Transverse colon (tissue), 4 donors: ENCODE data around the gene GNG14. TPM values are rescaled to one million over a fixed set of nuclear protein-coding genes. Genes with fewer than 3 reads are reported as not detected.

Experiments
- DNase-seq: peaks from one replicate; pipeline ENCODE4 v3.0.0-alpha.2; 2019
- H3K27ac ChIP-seq, 4 donors: fragments of 200-600 bp; sonication (generic); 2 replicates each; pipeline ENCODE4 v1.5.1; 2016 to 2018; ENCODE audit warnings: inconsistent platforms in 4 of 4
- H3K27me3 ChIP-seq: fragments of 200-600 bp; sonication (generic); 2 replicates; pipeline ENCODE4 v1.5.1; 2017; ENCODE audit warnings: inconsistent platforms
- H3K36me3 ChIP-seq, 4 donors: fragments of 200-600 bp; sonication (generic); 2 replicates each; pipeline ENCODE4 v1.5.1; 2017 to 2019; ENCODE audit warnings: inconsistent platforms in 4 of 4
- H3K4me1 ChIP-seq, 4 donors: fragments of 200-600 bp; sonication (generic); 2 replicates each; pipeline ENCODE4 v1.5.1; 2017 to 2020; ENCODE audit warnings: inconsistent platforms in 4 of 4
- H3K4me3 ChIP-seq, 4 donors: fragments of 200-600 bp; sonication (generic); 1 replicate in 1 of 4; 2 replicates in 3 of 4; pipeline versions ENCODE4 v1.5.1 to v1.6.1; 2017 to 2019; ENCODE audit warnings: inconsistent platforms in 4 of 4
- H3K9me3 ChIP-seq, 2 donors: fragments of 200-600 bp; sonication (generic); 2 replicates each; pipeline ENCODE4 v1.5.1; 2017 to 2019; ENCODE audit warnings: inconsistent platforms in 2 of 2
- CTCF ChIP-seq, 5 experiments: fragments of 200-600 bp in 3 of 5; fragments of 450-650 bp in 2 of 5; sonication (generic) in 3 of 5; IDR thresholded peaks; 1 replicate in 2 of 5; 2 replicates in 3 of 5; pipeline ENCODE4 v1.5.1; 2016 to 2017; ENCODE audit warnings: antibody characterized with exemption in 5 of 5, inconsistent platforms in 3 of 5, mild to moderate bottlenecking in 2 of 5, moderate library complexity in 1 of 5
- EP300 ChIP-seq: sonication (generic); formaldehyde crosslinking; IDR thresholded peaks from one replicate; pipeline ENCODE4 v1.6.1; 2017; ENCODE audit warnings: antibody characterized with exemption, low read depth
- POLR2A ChIP-seq: fragments of 450-650 bp; IDR thresholded peaks from one replicate; pipeline ENCODE4 v1.6.1; 2016; ENCODE audit warnings: antibody characterized with exemption, mild to moderate bottlenecking, moderate library complexity
- POLR2AphosphoS5 ChIP-seq, 3 donors: sonication (generic); formaldehyde crosslinking; IDR thresholded peaks; one replicate each; pipeline ENCODE4 v1.6.1; 2016; ENCODE audit warnings: antibody characterized with exemption in 3 of 3
- WGBS, 2 donors: methylation state at CpG; one replicate each; pipeline ENCODE4 v1.1.5; 2018; ENCODE audit warnings: low coverage in 1 of 2; 5-methylcytosine and 5-hydroxymethylcytosine counted together
- in situ Hi-C, 4 donors: fragments of 200-750 bp; cut with MboI; loops; one replicate each; pipeline versions ENCODE4 v1.15.0 to v1.15.1; 2017; ENCODE audit warnings: low sequenced_read_pairs in 3 of 4, low pct_ligation_motif_present in 1 of 4, low pct_unique_long_range_greater_than_20kb in 1 of 4
- intact Hi-C: fragments of 100-400 bp; cut with DNase I; formaldehyde crosslinking; loops from one replicate; pipeline ENCODE4 v1.15.1; 2023; ENCODE audit warnings: low total_unique reads
- small RNA-seq, 4 donors: library from RNA; depleted of rRNA; stranded (forward); fragments of <200 nt; gene quantifications; one replicate each; pipeline ENCODE3, GENCODE V24; 2016
- total RNA-seq, 4 donors: library from RNA; depleted of rRNA; stranded (reverse); fragments of >200 nt; gene quantifications; one replicate each; pipeline ENCODE4 v1.1.0, GENCODE V29; 2016

GNG14 gene
- total RNA-seq, 4 donors from 2014 or later, result not detected

- intact Hi-C loops (no loop called here), in situ Hi-C loops (no loop called here)
- TF ChIP-seq CTCF (IDR thresholded peaks at IDR 0.05) (peak in 1 of 5 experiments; percentile 13), POLR2A (no peak)
- WGBS, 2 donors, result 0% methylated on average over 2 to 15 of the region's 15 CpGs
- no peak for DNase-seq
- Histone ChIP-seq H3K27ac (peak overlapping the region; percentile 91 to 96 (median 94)), H3K36me3 (peaks cover 0 to 13% (median 5%) of the 10 kb centered on the region in 4 donors), H3K27me3 (no peaks in the 10 kb centered on the region), H3K9me3 (no peaks in the 10 kb centered on the region), H3K4me1 (peaks cover 22 to 51% (median 35%) of the 10 kb centered on the region in 4 donors), H3K4me3 (peak overlapping the region; percentile 80 to 97 (median 92))
Measured at GRCh38 chr19:12733369-12734214, 45.8 kb downstream of the GNG14 start.

- intact Hi-C loops, result no loop called here
- peaks cover 0 to 6% (median 0%) of the 10 kb centered on the region in 4 donors for H3K36me3 ChIP-seq
- no peaks in the 10 kb centered on the region for H3K9me3 ChIP-seq
- no peak for TF ChIP-seq EP300
- peak; percentile 58 for TF ChIP-seq POLR2A
- peak in 2 of 5 experiments; percentile 69 to 70 for TF ChIP-seq CTCF (IDR thresholded peaks at IDR 0.05)
- peak; percentile 21 to 72 (median 52) for TF ChIP-seq POLR2AphosphoS5 (IDR thresholded peaks at IDR 0.05)
- peak; percentile 79 for DNase-seq
- in situ Hi-C loops, result no loop called here
- H3K27me3 ChIP-seq, result no peaks in the 10 kb centered on the region
- H3K27ac ChIP-seq, result peak within 1 kb of the TSS; percentile 85 to 90 (median 90)
- peak within 1 kb of the TSS; percentile 57 to 85 (median 80) for H3K4me3 ChIP-seq
- WGBS, 2 donors, result 0% methylated on average over 12 to 29 of the region's 29 CpGs
- H3K4me1 ChIP-seq, result peaks cover 22 to 44% (median 31%) of the 10 kb centered on the region in 4 donors
Measured at GRCh38 chr19:12736995-12737834, 49.4 kb downstream of the GNG14 start, which contains the start of gene GET3. Gene GET3 (plus strand): TSS chr19:12737497. CDS start chr19:12737506, 9 bp downstream.

- Histone ChIP-seq H3K27ac (peak overlapping the region; percentile 85 to 90 (median 90)), H3K9me3 (no peaks in the 10 kb centered on the region), H3K27me3 (no peaks in the 10 kb centered on the region), H3K36me3 (peaks cover 0 to 6% (median 0%) of the 10 kb centered on the region in 4 donors), H3K4me1 (peaks cover 17 to 37% (median 25%) of the 10 kb centered on the region in 4 donors), H3K4me3 (peak overlapping the region; percentile 57 to 85 (median 80))
- WGBS, 2 donors, result 0 to 12% methylated on average over 1 to 13 of the region's 13 CpGs
- TF ChIP-seq POLR2A, result no peak
- no peak for TF ChIP-seq EP300
- in situ Hi-C loops (no loop called here), intact Hi-C loops (no loop called here)
- DNase-seq, result no peak
Measured at GRCh38 chr19:12737835-12738351, 50.1 kb downstream of the GNG14 start.

Small RNA genes within 50 kb of the gene (small RNA-seq; reads per million reads assigned to genes)
- 57.7 to 125 (median 102) reads per million in 4 donors for gene SNORD41

Other genes starting within 250 kb of the GNG14 start
- gene ZNF443, start 247.0 kb upstream of the GNG14 start, total RNA-seq, result 1 to 10 TPM; 1.8 to 8.1 (median 7.0) TPM
- 1 to 10 TPM; 1.1 to 4.1 (median 2.2) TPM for gene ZNF709, start 203.2 kb upstream of the GNG14 start, total RNA-seq
- gene ZNF564, start 136.5 kb upstream of the GNG14 start, total RNA-seq, result 10 to 100 TPM; 16.4 to 25.6 (median 19.6) TPM
- gene ZNF490, start 77.2 kb upstream of the GNG14 start, total RNA-seq, result 10 to 100 TPM in 2 of 4 donors, 1 to 10 TPM in 2; 6.7 to 54.9 (median 10.8) TPM
- 10 to 100 TPM; 17.5 to 83.0 (median 24.9) TPM for gene ZNF791, start 77.1 kb upstream of the GNG14 start, total RNA-seq
- gene MAN2B1, start 21.3 kb upstream of the GNG14 start, total RNA-seq, result 100 to 1,000 TPM in 1 of 4 donors, 10 to 100 TPM in 3; 52.4 to 272 (median 70.1) TPM
- gene WDR83, start 21.2 kb upstream of the GNG14 start, total RNA-seq, result 10 to 100 TPM in 1 of 4 donors, 1 to 10 TPM in 2, not detected in 1; 7.6 to 36.3 (median 9.4) TPM
- gene DHPS, start 6.1 kb upstream of the GNG14 start, total RNA-seq, result 100 to 1,000 TPM; 117 to 139 (median 128) TPM
- gene FBXW9, start 8.6 kb downstream of the GNG14 start, total RNA-seq, result 1 to 10 TPM; 3.2 to 8.1 (median 4.9) TPM
- gene TNPO2, start 35.9 kb downstream of the GNG14 start, total RNA-seq, result 100 to 1,000 TPM in 1 of 4 donors, 10 to 100 TPM in 3; 39.2 to 128 (median 62.7) TPM
- gene TRIR, start 46.7 kb downstream of the GNG14 start, total RNA-seq, result 100 to 1,000 TPM; 295 to 760 (median 327) TPM
- 10 to 100 TPM; 18.3 to 75.2 (median 43.6) TPM for gene GET3, start 49.5 kb downstream of the GNG14 start, total RNA-seq
- 100 to 1,000 TPM; 121 to 325 (median 141) TPM for gene BEST2, start 63.8 kb downstream of the GNG14 start, total RNA-seq
- 100 to 1,000 TPM; 138 to 387 (median 215) TPM for gene HOOK2, start 87.6 kb downstream of the GNG14 start, total RNA-seq
- 100 to 1,000 TPM; 386 to 857 (median 664) TPM for gene JUNB, start 103.5 kb downstream of the GNG14 start, total RNA-seq
- gene PRDX2, start 113.8 kb downstream of the GNG14 start, total RNA-seq, result 100 to 1,000 TPM; 172 to 357 (median 198) TPM
- 1 to 10 TPM in 1 of 4 donors, not detected in 3; 1.6 TPM for gene THSD8, start 114.1 kb downstream of the GNG14 start, total RNA-seq
- 10 to 100 TPM in 1 of 4 donors, 1 to 10 TPM in 2, not detected in 1; 2.7 to 17.5 (median 4.0) TPM for gene RNASEH2A, start 118.6 kb downstream of the GNG14 start, total RNA-seq
- gene RTBDN, start 146.6 kb downstream of the GNG14 start, total RNA-seq, result not detected
- 1 to 10 TPM in 1 of 4 donors, under 1 TPM in 2, not detected in 1; 0.64 to 2.4 (median 0.82) TPM for gene MAST1, start 150.5 kb downstream of the GNG14 start, total RNA-seq
- 10 to 100 TPM; 24.6 to 34.4 (median 34.4) TPM for gene DNASE2, start 193.5 kb downstream of the GNG14 start, total RNA-seq
- gene KLF1, start 199.2 kb downstream of the GNG14 start, total RNA-seq, result under 1 TPM in 1 of 4 donors, not detected in 3; 0.32 TPM
- gene GCDH, start 203.2 kb downstream of the GNG14 start, total RNA-seq, result 10 to 100 TPM in 3 of 4 donors, 1 to 10 TPM in 1; 1.9 to 43.4 (median 33.2) TPM
- gene SYCE2, start 231.3 kb downstream of the GNG14 start, total RNA-seq, result under 1 TPM in 1 of 4 donors, not detected in 3; 0.68 TPM
- gene FARSA, start 245.7 kb downstream of the GNG14 start, total RNA-seq, result 10 to 100 TPM; 18.0 to 40.8 (median 32.6) TPM